ENCODE data around the gene DHRS13. TPM values are rescaled to one million over a fixed set of nuclear protein-coding genes. Genes with fewer than 3 reads are reported as not detected.
"Not testable (repeated sequence)": the region's sequence is repeated elsewhere in the genome, so short reads cannot be mapped to it uniquely, and the experiment has no call there.

DHRS13 gene
- total RNA-seq, 1 donor from 2014 or later: 32.6 TPM

DNA sequence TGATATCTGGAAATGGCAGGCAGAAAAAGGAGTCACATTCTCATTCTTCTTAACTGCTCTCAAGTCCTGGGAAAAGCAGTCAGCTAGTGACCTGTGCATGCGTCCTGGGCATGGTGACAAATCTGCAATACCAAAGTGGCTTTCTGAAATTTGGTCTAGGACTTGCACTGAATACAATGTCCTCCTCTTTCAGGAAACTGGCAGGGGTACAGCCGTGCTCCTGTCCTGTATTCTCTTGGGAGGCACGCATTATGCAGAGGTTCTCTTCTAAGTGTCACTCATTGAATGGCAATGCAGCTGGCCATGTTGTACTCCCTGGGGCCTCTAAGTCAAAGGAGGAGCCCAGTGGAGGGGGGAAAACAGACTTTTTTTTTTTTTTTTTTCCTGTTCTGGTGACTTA lies 37.8 kb upstream of the DHRS13 start:
- no peaks in the 10 kb centered on the region for H3K36me3 Mint-ChIP-seq (ENCODE audit: low read depth)
- H3K27ac Mint-ChIP-seq (ENCODE audit: unreplicated experiment): peak overlapping the region; percentile 57

GRCh38 chr17:28940142-28940541 lies 37.3 kb upstream of the DHRS13 start:
- peak overlapping the region; percentile 57 for H3K27ac Mint-ChIP-seq (ENCODE audit: unreplicated experiment)
- H3K27me3 Mint-ChIP-seq (ENCODE audit: low read depth): no peaks in the 10 kb centered on the region

More for the DNA sequence above, 37.8 kb upstream of the DHRS13 start:
- DNase-seq (ENCODE audit: low read depth, low spot score): no peak
- Mint-ChIP-seq H3K27me3 (ENCODE audit: low read depth) (no peaks in the 10 kb centered on the region), H3K4me1 (peaks cover 58% of the 10 kb centered on the region), H3K9me3 (no peaks in the 10 kb centered on the region), H3K4me3 (peak overlapping the region; percentile 60)
- TF ChIP-seq, protein P1, sequence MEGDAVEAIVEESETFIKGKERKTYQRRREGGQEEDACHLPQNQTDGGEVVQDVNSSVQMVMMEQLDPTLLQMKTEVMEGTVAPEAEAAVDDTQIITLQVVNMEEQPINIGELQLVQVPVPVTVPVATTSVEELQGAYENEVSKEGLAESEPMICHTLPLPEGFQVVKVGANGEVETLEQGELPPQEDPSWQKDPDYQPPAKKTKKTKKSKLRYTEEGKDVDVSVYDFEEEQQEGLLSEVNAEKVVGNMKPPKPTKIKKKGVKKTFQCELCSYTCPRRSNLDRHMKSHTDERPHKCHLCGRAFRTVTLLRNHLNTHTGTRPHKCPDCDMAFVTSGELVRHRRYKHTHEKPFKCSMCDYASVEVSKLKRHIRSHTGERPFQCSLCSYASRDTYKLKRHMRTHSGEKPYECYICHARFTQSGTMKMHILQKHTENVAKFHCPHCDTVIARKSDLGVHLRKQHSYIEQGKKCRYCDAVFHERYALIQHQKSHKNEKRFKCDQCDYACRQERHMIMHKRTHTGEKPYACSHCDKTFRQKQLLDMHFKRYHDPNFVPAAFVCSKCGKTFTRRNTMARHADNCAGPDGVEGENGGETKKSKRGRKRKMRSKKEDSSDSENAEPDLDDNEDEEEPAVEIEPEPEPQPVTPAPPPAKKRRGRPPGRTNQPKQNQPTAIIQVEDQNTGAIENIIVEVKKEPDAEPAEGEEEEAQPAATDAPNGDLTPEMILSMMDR (conservative IDR thresholded peaks at IDR 0.05): no peak

DNA sequence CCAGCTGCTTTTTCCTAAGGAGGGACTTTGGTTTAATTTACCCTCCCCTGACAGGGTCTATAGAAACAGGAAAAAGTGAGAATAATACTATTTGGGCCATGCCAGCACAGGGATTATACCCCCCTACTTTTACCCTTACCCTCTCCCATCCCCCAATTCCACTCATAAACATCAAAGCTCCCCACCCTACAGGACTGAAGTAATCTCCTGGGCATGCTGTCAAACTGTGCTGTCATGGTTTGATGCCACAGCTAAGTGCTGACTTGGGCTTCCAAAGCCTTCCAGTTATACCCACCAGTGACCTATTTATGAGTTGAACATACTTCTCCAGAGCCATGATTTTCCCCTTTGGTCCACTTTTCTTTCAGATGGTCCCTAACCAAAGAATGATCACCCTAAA lies 35.7 kb upstream of the DHRS13 start:
- H3K9me3 Mint-ChIP-seq: no peaks in the 10 kb centered on the region
- no peak overlapping the region for H3K27ac Mint-ChIP-seq (ENCODE audit: unreplicated experiment)
- TF ChIP-seq, protein P1 (conservative IDR thresholded peaks at IDR 0.05): no peak
- H3K27me3 Mint-ChIP-seq (ENCODE audit: low read depth): no peaks in the 10 kb centered on the region
- no peak for DNase-seq (ENCODE audit: low read depth, low spot score)
- no peaks in the 10 kb centered on the region for H3K36me3 Mint-ChIP-seq (ENCODE audit: low read depth)
- H3K4me1 Mint-ChIP-seq: peaks cover 55% of the 10 kb centered on the region
- no peak overlapping the region for H3K4me3 Mint-ChIP-seq

More at GRCh38 chr17:28940142-28940541, 37.3 kb upstream of the DHRS13 start:
- Mint-ChIP-seq H3K36me3 (ENCODE audit: low read depth) (no peaks in the 10 kb centered on the region), H3K9me3 (no peaks in the 10 kb centered on the region), H3K4me1 (peaks cover 55% of the 10 kb centered on the region), H3K4me3 (no peak overlapping the region)
- no peak for DNase-seq (ENCODE audit: low read depth, low spot score)
- TF ChIP-seq, protein P1 (conservative IDR thresholded peaks at IDR 0.05): no peak

- H3K4me3 Mint-ChIP-seq: peak overlapping the region; percentile 28
- DNase-seq (ENCODE audit: low read depth, low spot score): no peak
- no peak overlapping the region for H3K27ac Mint-ChIP-seq (ENCODE audit: unreplicated experiment)
- H3K36me3 Mint-ChIP-seq (ENCODE audit: low read depth): no peaks in the 10 kb centered on the region
- peaks cover 60% of the 10 kb centered on the region for H3K4me1 Mint-ChIP-seq
- H3K9me3 Mint-ChIP-seq: no peaks in the 10 kb centered on the region
- TF ChIP-seq, protein P1 (conservative IDR thresholded peaks at IDR 0.05): no peak
- H3K27me3 Mint-ChIP-seq (ENCODE audit: low read depth): no peaks in the 10 kb centered on the region
Observed at GRCh38 chr17:28937044-28937729, 34.3 kb upstream of the DHRS13 start.

GRCh38 chr17:28935744-28936460 lies 33.0 kb upstream of the DHRS13 start:
- DNase-seq (ENCODE audit: low read depth, low spot score): no peak
- Mint-ChIP-seq H3K4me3 (no peak overlapping the region), H3K36me3 (ENCODE audit: low read depth) (no peaks in the 10 kb centered on the region), H3K4me1 (peaks cover 49% of the 10 kb centered on the region), H3K27me3 (ENCODE audit: low read depth) (no peaks in the 10 kb centered on the region), H3K27ac (ENCODE audit: unreplicated experiment) (no peak overlapping the region), H3K9me3 (no peaks in the 10 kb centered on the region)
- TF ChIP-seq, protein P1 (conservative IDR thresholded peaks at IDR 0.05): no peak

GRCh38 chr17:28934508-28934907 lies 31.6 kb upstream of the DHRS13 start:
- H3K4me1 Mint-ChIP-seq: peaks cover 42% of the 10 kb centered on the region
- not testable (repeated sequence) for H3K4me3 Mint-ChIP-seq; DNase-seq (ENCODE audit: low read depth, low spot score); H3K36me3 Mint-ChIP-seq (ENCODE audit: low read depth); H3K27ac Mint-ChIP-seq (ENCODE audit: unreplicated experiment); H3K9me3 Mint-ChIP-seq; H3K27me3 Mint-ChIP-seq (ENCODE audit: low read depth)

Data from neural crest cell (in vitro differentiated cells).